Inferior parietal cortex (tissue), 1 donor: Measurements from ENCODE around the gene CNTN4.

Experiments
- DNase-seq: peaks from one replicate; pipeline ENCODE4 v3.0.0-alpha.2; 2016; ENCODE audit errors: extremely low spot score

The CNTN4 gene

DNA sequence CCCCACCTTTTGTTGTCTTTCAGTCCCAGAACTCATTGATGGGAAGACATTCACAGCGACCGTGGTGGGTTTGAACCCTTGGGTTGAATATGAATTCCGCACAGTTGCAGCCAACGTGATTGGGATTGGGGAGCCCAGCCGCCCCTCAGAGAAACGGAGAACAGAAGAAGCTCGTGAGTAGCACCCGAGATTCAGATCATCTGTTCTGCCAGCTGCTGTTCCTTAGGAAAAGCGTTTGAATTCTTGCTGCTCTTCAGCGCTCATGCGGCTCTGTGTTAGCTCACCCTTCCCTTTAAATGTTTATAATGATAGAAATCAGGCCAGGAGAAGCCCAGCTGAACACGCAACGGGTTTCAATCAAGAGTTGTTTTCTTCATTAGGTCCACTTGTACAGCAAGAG is 938.5 kb downstream of the CNTN4 start:
- no peak for DNase-seq

DNA sequence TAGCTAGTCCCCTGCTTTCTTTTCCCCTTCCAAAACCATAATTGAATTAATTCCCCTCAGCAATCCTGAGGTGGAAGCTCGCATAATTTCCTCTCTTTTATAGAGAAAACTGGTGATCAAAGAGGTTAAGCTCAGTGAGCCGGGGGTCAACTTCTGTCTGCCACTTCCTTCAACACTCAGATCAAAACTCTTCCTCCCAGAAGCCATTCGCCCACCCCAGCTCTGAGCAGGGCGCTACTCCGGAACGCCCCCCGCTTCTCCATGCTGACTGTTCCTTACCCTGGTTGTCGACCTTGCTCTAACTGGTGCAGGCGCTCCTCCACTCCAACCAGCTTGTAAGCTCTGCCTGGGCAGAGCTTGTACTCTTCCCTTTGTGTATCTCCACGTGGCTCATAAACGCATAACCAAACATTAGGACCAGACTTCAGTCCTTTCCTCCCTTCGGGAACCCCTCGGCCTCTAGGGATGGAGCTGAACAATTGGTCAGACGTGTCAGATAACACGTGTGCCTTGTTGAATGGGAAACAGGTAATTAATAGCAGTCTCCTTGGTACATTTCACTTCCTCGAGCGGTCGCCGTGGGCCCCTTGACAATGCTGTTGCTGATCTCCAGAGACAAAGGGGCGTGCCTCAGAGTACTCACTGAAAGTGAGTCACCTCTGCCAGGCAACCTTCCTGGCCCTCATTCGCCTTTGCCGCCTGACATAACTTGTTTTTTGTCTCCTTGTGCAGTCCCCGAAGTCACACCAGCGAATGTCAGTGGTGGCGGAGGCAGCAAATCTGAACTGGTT is 939.7 kb downstream of the CNTN4 start:
- no peak for DNase-seq

DNA sequence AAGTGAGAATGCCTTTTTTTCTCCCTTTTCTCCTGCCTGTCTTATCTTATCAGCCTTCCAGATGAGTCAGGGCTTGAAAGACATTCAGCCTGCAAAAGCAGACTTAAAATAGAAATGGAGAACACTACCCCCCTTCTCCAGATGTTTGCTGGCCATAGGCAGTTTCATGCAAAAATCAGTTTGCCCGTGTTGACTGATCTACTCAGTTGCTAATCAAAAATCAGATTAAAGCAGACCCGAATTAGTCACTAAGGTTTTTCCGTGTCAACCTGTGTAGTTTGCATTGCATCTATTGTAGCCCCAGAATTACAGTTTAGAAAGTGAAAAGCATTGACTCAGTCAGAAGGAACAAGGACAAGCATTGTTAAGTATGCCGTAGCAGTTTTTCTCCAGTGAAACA is 955.3 kb downstream of the CNTN4 start:
- peak; percentile 34 for DNase-seq

DNA sequence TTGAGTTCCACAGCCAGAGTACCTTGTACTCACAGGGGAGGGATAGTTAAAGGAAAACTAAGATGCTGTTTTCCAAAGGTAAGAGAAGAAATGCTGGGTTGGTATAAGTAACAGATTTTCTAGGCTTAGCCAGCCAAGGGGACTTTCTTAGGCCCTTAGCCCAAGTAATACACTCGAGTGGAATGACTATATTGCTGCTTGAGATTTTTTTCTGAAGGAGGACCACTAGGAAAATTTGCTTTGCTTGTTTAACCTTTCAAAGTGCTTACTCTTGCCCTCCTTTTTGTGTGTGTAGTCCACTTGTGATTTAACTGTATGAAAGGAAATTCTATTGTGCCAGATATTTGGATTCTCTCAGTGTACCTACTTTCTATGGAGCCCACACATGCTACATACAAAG is 961.0 kb downstream of the CNTN4 start:
- DNase-seq: no peak

DNA sequence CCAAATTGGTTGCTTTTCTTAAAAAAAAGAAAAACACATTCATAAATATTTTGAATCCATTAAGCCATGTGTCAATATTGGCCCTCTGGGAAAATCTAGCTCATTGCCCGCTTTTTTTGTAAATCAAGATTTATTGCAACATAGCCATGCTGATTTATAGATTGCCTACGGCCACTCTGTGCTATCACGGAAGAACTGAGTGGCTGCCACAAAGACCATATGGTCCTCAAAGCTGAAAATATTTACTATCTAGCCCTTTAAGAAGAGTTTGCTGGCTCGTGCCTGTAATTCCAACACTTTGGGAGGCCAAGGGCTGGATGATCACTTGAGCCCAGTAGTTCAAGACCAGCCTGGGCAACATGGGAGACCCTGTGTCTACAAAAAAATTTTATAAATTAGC is 965.6 kb downstream of the CNTN4 start:
- DNase-seq: no peak

DNA sequence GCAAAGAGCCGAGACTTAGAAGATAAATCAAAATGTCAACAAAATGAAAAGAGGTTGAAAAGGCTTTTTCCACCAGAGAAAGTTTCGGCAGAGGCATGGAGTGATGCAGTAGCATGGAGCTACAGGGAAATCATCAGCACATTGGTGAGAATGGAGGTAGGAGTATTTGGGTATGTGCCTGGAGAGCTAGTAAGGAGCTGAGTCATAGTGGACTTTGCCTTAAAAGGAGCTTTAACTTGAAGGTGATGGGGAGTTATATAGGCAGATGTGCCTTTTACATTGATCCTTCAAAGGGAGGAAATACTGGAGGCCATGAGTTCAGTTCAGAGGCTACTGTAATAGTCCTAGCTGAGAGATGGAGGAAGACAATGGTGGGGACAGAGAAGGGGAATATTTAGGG is 967.2 kb downstream of the CNTN4 start:
- DNase-seq: no peak

DNA sequence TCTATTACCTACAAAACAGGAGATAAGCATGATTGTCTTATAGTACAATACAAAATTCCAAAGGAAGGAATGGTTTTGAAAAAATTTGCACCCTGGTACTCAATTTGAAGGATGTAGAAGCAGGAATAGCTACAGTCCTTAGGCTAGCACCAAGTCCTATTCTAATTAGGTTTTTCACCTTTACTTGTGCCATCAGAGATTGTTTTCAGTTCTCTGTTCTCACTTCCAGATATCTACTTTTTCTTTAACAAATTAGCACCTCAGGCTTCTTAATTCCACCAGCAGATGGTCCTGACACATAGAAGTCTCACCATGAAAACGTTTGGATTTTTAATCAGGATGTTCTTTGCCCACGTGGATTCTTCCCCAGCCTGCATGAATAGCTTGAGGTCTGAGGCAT is 967.7 kb downstream of the CNTN4 start:
- no peak for DNase-seq

DNA sequence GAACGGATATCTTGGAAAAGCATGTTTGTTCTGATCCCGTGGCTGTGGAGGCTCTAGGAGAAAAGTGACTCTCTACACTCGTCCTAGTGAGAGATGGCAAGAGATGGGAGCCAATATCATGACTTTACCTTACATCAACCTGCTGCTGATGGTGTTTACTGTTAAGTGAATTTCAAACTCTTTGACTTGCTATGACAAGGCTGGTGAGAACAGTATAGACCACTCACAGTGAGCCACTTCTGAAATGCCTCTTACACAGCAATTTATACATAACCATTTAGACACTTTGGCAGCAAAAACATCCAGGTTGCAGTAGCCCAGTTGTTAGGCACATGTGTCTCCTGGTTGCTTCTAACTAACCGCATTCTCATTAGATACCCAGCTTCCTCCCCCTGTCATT is 968.2 kb downstream of the CNTN4 start:
- no peak for DNase-seq

DNA sequence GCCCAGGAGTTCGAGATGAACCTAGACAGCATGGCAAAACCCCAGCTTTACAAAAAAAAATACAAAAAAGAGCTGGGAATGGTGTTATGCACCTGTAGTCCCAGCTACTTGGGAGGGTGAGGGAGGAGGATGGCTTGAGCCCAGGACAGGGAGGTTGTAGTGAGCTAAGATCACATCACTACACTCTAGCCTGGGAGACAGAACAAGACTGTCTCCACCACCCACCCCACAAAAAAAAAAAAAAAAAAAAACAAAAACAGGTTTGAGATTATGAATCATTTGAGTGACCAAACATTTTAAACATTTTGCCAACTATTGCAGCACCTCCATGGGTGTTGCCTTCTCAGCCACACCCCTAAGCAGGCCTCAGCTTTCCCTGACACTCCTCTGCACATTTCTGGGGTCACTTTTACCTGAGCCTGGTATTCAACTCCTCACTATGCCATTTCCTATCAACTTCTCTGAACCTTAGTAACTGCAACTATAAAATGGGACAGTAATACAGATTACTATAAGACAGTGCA is 969.8 kb downstream of the CNTN4 start:
- DNase-seq: no peak

DNA sequence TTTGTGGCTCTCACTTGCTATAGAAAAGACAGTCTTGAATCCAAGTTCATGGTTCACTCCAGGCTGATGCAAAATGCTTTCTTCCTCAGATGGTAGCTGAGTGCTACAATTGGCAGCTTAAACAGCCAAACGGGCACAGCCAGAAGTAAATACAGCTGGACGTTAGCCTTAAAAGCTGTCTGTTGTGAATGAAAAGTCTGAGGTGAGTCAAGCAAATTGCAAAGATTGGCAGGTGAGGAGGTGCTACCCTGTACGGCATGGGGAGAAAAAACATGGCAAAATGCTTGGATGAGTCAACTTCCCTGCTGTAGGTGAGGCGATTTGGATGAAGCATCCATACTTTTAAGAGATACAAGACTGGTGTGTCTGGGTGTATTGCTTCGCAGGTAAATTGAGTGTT is 971.1 kb downstream of the CNTN4 start:
- DNase-seq: no peak

DNA sequence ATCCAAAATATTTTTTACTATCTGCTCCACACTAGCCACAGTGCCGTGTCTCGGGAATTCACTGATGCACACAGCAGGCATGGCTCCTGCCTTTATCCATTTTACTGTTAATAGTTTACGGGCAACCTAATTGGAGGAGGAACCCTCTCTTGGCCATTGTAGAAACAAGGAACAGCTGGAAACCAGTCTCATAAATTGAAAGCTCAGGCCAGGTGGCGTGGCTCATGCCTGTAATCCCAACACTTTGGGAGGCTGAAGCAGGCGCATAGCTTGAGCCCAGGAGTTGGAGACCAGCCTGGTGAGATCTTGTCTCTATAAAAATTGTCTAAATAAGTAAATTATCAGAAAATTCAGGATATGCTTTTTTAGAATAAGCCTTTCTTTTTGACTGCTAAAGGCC is 972.5 kb downstream of the CNTN4 start:
- no peak for DNase-seq

DNA sequence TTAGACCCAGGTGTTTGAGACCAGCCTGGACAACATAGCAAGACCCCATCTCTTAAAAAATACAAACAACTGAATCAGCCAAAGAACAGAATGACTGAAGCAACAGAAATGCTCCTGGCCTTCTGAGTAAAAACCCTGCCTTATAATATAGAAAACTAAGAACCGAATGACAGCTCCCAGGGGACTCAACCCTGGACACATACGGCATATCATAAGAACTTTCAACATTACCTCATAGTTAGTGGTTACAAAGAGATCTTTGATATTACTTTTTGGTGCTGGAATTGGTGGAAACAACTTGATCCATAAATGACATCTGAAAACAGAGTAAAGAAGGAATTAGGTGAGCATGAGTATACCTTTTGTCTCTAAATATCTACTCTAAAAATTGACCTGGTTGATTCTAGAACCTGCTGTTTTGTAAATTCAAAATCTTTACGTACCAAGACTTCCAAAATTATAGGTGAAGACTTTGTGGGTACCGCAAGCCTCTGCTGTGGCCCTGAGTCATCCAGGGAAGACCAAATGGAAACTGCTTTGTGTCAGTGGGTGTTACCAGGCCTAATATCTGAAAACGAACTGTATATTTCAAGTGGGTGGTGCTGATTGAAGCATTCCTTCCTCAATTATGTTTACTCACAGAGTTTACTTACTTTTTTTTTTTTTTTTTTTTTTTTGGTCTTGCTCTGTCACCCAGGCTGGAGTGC is 976.0 kb downstream of the CNTN4 start:
- DNase-seq: no peak

DNA sequence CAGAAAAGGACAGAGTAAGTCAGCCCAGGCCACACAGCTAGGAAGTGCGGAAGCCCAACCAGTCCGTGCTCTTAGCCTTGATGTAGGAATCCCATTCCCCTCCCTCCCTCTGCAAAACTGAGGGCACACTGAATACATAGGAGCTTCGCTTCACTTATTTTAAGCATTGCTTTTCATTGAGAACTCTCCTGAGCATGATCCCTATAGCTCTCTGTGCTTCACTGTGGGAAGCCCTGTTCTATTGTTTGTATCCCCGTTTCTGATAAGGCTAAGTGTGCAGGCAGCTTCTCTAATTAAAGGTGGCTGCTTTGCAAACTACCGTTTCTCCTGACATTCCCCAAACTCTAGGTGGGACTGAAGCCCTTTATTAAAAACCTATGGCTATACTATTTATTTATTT is 981.6 kb downstream of the CNTN4 start:
- DNase-seq: no peak

DNA sequence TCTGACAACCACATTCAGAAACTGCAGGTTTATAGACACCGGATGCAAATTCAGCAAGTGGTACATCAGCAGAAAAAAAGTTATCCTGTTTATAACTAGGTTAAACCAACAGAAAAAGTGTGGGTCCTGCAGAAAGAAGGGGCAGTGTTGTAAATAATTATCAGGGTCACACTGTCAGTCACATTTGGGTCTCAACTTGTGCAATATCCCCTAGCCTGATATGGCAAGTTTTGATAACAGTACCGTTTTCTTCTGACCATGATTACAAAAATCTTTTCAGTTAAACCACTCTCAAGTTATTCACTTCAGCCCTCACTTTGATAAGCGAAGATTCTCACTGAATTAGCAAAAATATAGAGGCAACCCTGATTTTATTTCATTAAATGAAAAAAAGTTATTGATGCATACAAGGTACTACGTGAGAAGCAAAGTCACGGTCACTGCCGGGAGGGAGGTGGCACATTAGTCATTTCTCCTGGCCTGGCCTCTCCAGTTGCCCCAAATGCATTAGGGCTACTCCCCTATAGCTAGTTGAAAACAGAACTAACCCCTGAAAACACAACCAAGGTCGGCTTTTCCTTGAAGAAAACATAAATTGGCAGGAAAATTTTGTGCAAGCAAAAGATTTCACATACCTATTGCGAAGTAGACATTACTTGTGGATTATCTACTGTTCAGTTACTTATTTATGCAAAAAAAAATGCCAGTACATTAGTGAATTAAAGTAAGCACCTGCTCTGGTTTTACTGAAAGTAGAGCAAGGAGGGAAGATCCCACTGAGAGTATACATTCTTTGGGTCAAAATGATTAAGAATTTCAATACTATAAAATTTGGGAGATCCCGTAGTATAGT is 982.9 kb downstream of the CNTN4 start:
- no peak for DNase-seq

DNA sequence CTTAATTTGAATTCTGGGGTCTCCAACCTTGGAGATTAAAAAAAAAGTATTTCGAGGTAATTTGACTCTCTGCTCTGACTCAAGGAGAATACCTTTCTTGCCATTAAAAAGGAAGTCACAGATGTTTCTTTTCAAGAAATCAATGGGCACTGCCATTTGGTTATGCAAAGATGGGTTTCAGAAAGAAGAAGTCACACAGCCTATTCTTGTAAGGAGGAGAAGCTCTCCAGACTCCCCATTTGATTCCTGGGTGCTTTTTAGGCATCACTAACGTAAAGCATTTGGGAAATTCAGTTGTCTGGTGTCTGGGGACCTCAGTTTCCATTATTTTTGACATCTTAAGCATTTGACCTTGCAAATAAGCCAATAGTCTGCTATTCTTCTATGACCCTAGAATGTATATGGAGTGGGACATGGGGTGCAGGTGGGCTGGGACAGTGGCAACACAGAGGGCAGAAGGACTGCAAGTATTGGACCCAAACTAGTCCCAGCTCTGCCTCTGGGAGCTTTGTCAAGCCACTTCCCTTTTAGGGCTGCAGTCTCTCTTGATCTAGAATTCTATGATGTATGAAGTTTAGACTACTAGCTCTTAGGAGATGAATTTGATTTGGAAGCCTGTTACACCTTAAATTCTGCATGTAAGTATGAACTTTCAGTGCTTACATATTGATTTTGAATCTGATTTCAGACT is 983.7 kb downstream of the CNTN4 start:
- no peak for DNase-seq

DNA sequence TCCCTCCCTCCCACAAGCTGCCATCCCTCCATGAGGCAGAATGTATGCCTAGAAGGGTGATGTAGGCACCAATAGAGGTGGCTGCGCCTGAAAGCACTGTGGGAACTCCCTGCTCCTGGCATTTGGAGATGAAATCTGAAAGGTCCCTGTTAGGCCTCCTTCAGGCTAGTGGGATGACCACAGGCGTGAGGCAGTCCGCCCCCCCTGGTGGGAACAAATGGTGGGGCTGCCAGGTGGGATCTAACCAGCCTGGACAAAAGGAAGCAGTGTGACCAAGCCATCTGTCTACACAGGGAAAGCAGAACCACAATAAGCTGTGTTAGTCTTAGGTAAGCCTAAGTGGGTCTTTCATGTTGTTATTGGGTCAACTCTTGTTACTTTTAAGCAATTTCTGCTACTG is 986.2 kb downstream of the CNTN4 start:
- no peak for DNase-seq

DNA sequence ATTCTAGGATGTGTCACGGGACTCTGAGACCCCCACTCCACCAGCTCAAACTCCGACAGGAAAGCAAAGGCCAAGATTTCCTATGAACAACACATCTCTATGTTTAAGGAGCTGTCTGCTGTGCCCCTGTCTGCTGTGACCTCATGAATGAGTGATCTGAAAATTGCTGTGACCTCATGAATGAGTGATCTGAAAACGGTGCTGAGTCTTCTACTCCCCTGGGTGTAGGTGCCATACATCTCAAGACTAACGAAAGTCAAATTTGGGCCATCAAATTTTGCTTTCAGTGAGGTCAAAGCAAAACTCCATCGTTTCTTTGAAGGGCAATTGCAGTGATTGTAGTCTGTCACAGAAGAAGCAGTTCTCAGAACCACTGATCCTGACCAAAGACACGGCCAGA is 987.1 kb downstream of the CNTN4 start:
- DNase-seq: no peak

DNA sequence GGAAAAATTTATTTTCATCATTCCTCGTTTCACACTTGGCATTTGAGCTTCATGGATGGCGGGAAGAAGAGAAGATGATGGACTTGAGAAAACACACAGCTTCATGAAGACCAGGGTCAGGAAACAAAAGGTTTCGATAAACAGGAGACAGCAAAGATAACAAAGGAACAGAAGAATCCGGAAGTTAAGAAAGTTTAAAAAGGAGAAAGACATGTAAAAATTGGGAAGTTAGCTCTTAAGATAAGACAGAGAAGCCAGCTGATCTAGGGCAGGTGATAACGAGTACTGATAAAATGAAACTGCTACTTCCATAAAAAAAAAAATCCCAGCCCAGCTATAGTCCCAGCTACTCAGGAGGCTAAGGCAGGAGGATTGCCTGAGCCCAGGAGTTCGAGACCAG is 987.6 kb downstream of the CNTN4 start:
- no peak for DNase-seq

DNA sequence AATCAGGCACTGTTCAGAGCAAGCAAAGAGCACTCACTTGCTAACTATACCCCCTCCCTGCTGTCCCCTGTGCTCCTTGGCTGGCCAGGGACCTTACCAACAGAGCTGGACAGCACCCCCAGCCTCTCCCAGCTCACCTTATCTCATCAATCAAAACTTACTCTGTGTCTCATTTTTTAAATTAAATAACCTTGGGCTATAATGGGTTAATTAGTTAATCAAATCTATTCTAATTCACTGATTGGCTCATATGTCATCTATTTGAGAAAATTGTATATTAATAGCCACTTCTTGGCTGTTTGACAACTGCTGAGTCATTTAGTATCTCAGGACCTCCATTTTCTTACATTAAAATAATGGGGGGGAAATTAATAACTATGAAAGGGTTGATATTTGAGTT is 988.6 kb downstream of the CNTN4 start:
- no peak for DNase-seq

DNA sequence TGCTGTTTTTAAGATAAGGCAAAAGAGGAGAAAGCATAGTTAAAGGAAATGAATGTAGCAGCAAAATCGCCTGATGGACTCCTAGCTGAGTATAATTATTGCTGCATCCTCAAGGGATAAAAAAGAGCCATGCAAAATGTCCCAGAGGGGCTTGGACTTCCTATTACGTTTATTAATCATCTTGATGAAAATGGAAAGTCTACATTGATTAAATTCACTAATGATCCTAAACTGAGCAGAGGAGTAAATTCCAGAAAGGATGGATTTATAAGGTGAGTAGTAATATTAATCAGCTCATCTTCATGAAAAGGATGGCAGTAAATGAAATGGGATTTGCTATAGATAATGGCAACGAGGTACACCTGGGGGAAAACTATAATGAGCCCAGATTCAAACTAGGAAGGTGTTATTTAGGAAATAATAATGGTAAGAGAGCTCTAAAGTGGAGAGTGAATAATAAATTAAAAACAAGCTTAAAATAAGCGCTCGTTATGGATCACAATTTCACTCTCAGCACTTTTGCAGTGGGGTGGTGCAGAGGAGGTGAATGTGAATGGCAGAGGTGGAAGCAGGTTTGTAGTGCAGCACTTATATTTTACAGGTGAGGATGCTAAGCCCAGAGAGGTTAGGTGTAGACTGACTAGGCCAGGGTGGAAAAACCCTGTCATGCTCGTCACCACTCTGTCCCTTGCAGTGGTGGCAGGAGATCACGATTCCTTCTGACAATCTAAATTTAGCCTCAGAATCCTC is 989.2 kb downstream of the CNTN4 start:
- DNase-seq: no peak

DNA sequence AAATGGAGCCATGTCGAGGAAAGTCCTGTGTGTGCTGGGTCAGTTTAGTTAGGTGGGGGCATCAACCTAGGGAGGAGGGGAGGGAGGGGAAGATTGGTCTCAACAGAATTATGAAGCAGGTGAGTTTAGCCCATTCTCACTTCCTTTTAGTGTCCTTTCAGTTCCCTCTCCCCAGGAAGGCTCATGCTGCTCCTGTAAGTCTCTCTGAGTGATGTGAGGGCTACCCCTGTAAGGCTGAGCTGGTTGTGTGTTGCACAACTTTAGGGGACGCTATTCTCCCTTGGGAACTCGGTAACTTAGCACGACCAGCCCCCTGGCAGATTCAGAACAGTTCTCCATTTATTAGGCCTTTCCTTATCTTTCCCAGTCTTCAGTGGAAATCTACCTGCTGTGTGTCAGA is 990.4 kb downstream of the CNTN4 start:
- no peak for DNase-seq
